Body of pancreas (tissue), 4 donors: ENCODE results near the gene GPX1. TPM values are rescaled to one million over a fixed set of nuclear protein-coding genes. Genes with fewer than 3 reads are reported as not detected.

Source experiments
- ATAC-seq: fragments of 150-250 bp; one replicate; pipeline ENCODE4 v1.9.1; 2016
- DNase-seq, 4 donors: peaks; one replicate each; pipeline ENCODE4 v3.0.0-alpha.2; 2019
- H3K27ac ChIP-seq, 4 donors: fragments of 200-600 bp; sonication (generic); 1 replicate in 3 of 4; 2 replicates in 1 of 4; pipeline versions ENCODE4 v1.5.1 to v1.6.1; 2016 to 2019; ENCODE audit warnings: mild to moderate bottlenecking in 1 of 4, mixed read lengths in 1 of 4, moderate library complexity in 1 of 4
- H3K27me3 ChIP-seq, 2 donors: fragments of 200-600 bp; sonication (generic); one replicate each; pipeline ENCODE4 v1.6.0; 2016; ENCODE audit warnings: mild to moderate bottlenecking in 1 of 2
- H3K36me3 ChIP-seq, 2 donors: fragments of 200-600 bp; sonication (generic); replicated peaks in 1 of 2; 2 replicates each; pipeline ENCODE4 v1.5.1; 2016; ENCODE audit warnings: low read depth in 2 of 2; ENCODE audit not compliant: insufficient read depth in 1 of 2
- H3K4me1 ChIP-seq: fragments of 200-600 bp; sonication (generic); one replicate; pipeline ENCODE4 v1.6.0; 2016
- H3K4me3 ChIP-seq, 2 donors: fragments of 200-600 bp; sonication (generic); 1 replicate in 1 of 2; 2 replicates in 1 of 2; pipeline ENCODE4 v1.5.1; 2016 to 2019
- H3K9me3 ChIP-seq, 3 donors: fragments of 200-600 bp; sonication (generic); 1 replicate in 2 of 3; 2 replicates in 1 of 3; pipeline ENCODE4 v1.5.1; 2016
- CTCF ChIP-seq, 7 experiments: fragments of 450-650 bp in 4 of 7; fragments of 200-600 bp in 3 of 7; sonication (generic) in 3 of 7; IDR thresholded peaks; one replicate each; pipeline ENCODE4 v1.5.1; 2016 to 2019; ENCODE audit warnings: antibody characterized with exemption in 7 of 7
- POLR2A ChIP-seq, 3 donors: fragments of 450-650 bp; IDR thresholded peaks; one replicate each; pipeline ENCODE4 v1.6.1; 2016; ENCODE audit warnings: antibody characterized with exemption in 3 of 3, mild to moderate bottlenecking in 2 of 3
- WGBS, 2 donors: methylation state at CpG; one replicate each; pipeline ENCODE4 v1.1.5; 2017; 5-methylcytosine and 5-hydroxymethylcytosine counted together
- intact Hi-C: fragments of 100-400 bp; cut with DNase I; formaldehyde crosslinking; loops from one replicate; pipeline ENCODE4 v1.15.1; 2023
- total RNA-seq, 2 donors: library from RNA; depleted of rRNA; stranded (reverse); fragments of >200 nt; gene quantifications; one replicate each; pipeline ENCODE4 v1.1.0, GENCODE V29; 2016

Gene GPX1
- total RNA-seq, 2 donors from 2014 or later: 150 to 246 TPM

- no peak for TF ChIP-seq POLR2A (IDR thresholded peaks at IDR 0.05)
- no peak for TF ChIP-seq CTCF (IDR thresholded peaks at IDR 0.05)
- H3K9me3 ChIP-seq: no peaks in the 10 kb centered on the region
- intact Hi-C loops: no loop called here
- H3K36me3 ChIP-seq: peaks cover 0 to 8% of the 10 kb centered on the region in 2 donors
- H3K4me1 ChIP-seq: no peaks in the 10 kb centered on the region
- no peak for ATAC-seq
- WGBS, 2 donors: 90 to 93% methylated on average over 3 of the region's 3 CpGs
- H3K4me3 ChIP-seq: no peak overlapping the region
- DNase-seq: no peak
- no peak overlapping the region for H3K27ac ChIP-seq
- H3K27me3 ChIP-seq: no peaks in the 10 kb centered on the region
Measured at GRCh38 chr3:49311283-49311682, 46.9 kb downstream of the GPX1 start.

DNA sequence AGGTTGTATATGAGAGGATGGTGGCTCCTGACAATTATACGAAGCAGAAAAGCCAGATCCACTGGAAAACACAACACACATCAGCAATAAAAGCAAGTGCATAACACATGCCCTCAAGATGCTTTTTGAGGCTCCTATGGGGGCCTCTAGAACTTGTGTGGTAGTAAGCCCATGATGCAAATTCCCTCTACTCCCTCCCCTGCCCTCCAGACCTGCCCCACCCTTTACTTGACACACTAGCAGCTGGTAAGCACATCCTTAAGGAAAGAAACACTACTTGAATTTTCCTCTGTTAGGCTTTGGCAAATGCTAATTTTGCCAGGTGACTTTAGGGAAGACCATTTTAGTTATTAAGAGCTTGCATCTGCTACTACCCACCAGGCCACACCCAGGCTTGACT is 47.5 kb downstream of the GPX1 start:
- H3K36me3 ChIP-seq: peaks cover 0 to 11% of the 10 kb centered on the region in 2 donors
- intact Hi-C loops: no loop called here
- no peak overlapping the region for H3K4me3 ChIP-seq
- no peaks in the 10 kb centered on the region for H3K9me3 ChIP-seq
- no peak overlapping the region for H3K27ac ChIP-seq
- H3K4me1 ChIP-seq: no peaks in the 10 kb centered on the region
- TF ChIP-seq CTCF (IDR thresholded peaks at IDR 0.05): no peak
- no peak for TF ChIP-seq POLR2A (IDR thresholded peaks at IDR 0.05)
- DNase-seq (no peak), ATAC-seq (no peak)
- no peaks in the 10 kb centered on the region for H3K27me3 ChIP-seq
- WGBS, 2 donors: 92 to 100% methylated on average over 1 of the region's 1 CpG

Other genes with a start within 250 kb of the GPX1 start
- 10 to 100 TPM; 30.6 to 33.6 TPM for gene USP19, start 237.5 kb downstream of the GPX1 start, total RNA-seq
- 100 to 1,000 TPM; 204 to 337 TPM for gene LAMB2, start 225.3 kb downstream of the GPX1 start, total RNA-seq
- gene CCDC71, start 192.0 kb downstream of the GPX1 start, total RNA-seq: 10 to 100 TPM; 15.5 to 19.5 TPM
- gene KLHDC8B, start 186.8 kb downstream of the GPX1 start, total RNA-seq: 10 to 100 TPM; 19.5 to 22.1 TPM
- gene C3orf62, start 81.1 kb downstream of the GPX1 start, total RNA-seq: 1 to 10 TPM; 4.9 TPM
- 10 to 100 TPM; 13.2 to 24.7 TPM for gene USP4, start 18.3 kb downstream of the GPX1 start, total RNA-seq
- 100 to 1,000 TPM; 216 to 252 TPM for gene RHOA, start 53.6 kb upstream of the GPX1 start, total RNA-seq
- gene TCTA, start 54.1 kb upstream of the GPX1 start, total RNA-seq: 10 to 100 TPM; 14.0 to 59.0 TPM
- gene AMT, start 64.1 kb upstream of the GPX1 start, total RNA-seq: 10 to 100 TPM; 10.9 to 27.7 TPM
- gene NICN1, start 71.0 kb upstream of the GPX1 start, total RNA-seq: 1 to 10 TPM; 1.6 to 5.4 TPM
- 10 to 100 TPM; 46.8 to 57.9 TPM for gene DAG1, start 111.9 kb upstream of the GPX1 start, total RNA-seq
- gene BSN, start 196.1 kb upstream of the GPX1 start, total RNA-seq: 1 to 10 TPM; 1.3 to 6.6 TPM